Stimulated activated CD4-positive, alpha-beta T cell treated with anti-CD3 and anti-CD28 coated beads, Interleukin-1b, Interleukin-23, amount 100 ng/mL, for 24 hours (primary cell): ENCODE measurements around the gene CD180.
"Not testable (repeated sequence)": the region's sequence is repeated elsewhere in the genome, so short reads cannot be mapped to it uniquely, and the experiment has no call there.

Experiments
- DNase-seq, 4 experiments: peaks; one replicate each; pipeline ENCODE4 v3.0.0-alpha.2; 2020; ENCODE audit warnings: low read depth in 4 of 4, low spot score in 1 of 4

CD180 gene

DNA sequence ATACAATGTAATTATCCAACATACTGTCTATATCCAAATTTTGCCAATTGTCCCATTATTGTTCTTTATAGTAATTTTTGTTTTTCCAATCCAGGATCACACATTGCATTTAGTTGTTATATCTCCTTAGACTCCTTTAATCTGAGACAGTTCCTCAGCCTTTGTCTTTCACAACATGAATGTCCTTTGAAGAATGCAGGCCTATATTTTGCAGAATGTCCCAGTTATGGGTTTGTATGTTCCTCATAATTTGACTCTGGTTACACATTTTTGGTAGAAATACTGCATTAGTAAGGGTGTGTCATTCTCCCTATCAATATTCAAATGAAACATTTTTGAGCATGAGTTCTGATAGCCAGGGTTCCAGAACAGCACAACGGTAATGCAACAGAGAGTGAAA is 6.7 kb downstream of the CD180 start:
- DNase-seq, result no peak

DNA sequence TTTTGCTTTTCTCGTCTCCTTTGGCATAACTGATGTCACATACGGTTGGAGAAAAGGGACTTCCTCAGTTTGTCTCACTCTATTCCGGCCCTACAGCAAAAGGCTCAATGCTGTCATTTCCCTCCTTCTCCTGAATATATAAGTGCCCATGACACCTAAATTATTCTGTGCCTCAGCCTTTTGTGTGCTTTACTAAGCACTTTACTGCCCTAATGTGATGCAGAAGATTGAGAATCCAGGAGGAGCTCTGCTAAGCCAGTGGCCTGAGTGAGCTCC is 7.6 kb downstream of the CD180 start:
- DNase-seq, result no peak

GRCh38 chr5:67188274-67189078 is 8.1 kb downstream of the CD180 start:
- no peak for DNase-seq

DNA sequence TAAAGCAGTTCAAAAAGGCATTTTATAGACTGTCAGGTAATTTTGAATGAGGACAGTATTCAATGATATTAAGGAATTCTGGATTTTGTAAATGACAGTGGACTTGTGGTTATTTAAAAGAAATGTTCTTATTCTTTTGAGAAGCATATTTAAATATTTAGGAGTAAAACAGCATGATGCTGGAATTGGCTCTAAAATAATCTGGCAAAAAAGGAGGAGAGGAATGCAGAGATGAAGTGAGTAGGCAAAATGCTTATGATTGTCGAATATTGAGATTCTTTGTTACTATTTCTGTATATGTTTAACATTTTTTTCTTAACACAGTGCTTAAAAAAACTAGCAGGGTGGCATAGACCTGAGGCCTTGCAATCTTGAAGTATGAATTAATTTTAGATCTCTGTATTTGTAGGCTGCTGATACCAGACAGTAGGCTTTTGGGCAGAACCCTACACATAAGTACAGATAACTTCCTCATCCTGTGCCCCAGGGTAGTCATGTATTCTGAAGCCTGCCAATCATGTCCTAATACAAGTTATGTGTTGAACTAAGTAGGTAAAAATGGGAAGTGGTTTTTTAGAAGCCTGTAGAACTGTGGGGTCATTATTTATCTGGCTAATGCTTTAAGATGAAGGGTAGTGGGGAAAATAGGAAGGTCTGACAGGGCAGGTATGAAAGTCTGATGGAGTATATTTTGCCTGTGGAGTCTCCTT is 9.4 kb downstream of the CD180 start:
- no peak for DNase-seq

- DNase-seq, result no peak
Measured at GRCh38 chr5:67183859-67184258, 12.7 kb downstream of the CD180 start.

DNA sequence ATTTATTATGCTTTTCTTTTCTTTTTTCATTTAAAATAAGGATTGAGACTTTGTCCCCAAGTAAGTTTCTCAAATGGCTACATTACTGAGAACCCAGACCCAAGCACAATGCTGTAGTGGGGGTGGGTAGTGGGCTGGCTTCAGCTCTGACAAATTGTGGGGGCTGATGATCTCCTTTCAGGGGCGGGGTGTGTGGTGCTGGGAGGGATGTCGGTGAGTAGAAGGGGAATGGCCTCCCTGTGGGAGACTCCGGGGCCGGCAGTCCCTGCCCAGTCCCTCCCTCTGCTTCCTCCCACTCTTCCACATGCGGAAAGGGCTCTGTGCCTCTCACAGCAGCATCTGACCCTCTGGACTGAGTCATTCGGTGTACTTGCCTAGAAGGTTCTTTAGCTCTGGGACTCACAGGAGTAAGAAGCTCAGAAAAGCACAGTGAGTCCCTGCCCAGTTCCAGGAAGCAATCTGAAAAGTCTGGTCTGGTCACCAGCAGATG is 14.3 kb downstream of the CD180 start:
- no peak for DNase-seq

GRCh38 chr5:67181648-67182221 is 14.9 kb downstream of the CD180 start:
- no peak for DNase-seq

DNA sequence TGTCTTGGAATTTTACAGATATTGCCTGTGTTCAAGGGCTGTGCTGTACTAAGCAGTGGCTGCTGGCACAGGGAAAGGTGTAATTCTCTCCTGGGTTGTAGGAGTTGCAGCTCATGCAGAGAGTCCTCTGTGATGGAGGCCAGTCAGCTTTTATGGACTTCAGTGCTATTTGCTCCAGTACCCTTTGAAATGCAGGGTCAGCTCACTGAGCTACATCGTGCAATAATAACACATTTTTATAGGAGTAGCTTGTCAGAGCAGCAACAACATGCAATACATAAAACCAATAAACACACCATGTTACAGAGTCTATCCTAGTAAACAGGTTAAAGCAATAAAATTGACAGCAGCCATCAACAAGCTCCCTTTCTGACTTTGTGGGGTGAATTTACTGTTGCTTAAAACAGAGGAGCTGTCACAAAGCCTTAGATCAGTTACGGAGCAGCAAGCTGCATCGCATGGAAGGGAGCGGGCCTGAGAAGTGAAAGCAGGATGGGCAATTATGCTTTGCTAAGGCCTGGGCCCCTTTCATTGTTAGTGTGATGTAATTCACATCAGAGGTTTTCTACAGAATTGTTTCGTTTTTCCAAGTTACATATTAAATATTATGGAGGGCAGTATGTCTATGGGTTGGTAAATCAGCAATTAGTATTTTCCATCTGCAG is 16.8 kb downstream of the CD180 start:
- DNase-seq, result no peak

GRCh38 chr5:67178966-67179365 is 17.6 kb downstream of the CD180 start:
- DNase-seq, result no peak

DNA sequence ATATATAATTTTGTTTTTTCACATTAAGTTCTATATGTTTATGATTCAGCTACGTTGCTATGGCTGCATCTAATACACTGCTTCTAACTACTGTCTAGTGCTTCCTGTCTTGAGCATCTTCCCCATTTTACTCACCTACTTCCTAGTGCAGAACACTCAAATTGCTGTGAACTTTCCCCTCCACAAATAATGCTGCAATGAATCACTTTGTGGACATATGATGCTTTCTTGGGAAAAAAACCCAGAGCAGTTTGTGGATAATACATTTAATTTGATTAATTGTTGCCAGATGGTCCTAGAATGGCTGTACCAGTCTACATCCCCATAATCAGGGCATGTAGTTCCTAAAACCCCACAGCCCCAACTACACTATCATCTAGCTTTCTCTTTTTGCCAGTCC is 18.5 kb downstream of the CD180 start:
- DNase-seq, result no peak

GRCh38 chr5:67176936-67177335 is 19.7 kb downstream of the CD180 start:
- DNase-seq, result no peak

DNA sequence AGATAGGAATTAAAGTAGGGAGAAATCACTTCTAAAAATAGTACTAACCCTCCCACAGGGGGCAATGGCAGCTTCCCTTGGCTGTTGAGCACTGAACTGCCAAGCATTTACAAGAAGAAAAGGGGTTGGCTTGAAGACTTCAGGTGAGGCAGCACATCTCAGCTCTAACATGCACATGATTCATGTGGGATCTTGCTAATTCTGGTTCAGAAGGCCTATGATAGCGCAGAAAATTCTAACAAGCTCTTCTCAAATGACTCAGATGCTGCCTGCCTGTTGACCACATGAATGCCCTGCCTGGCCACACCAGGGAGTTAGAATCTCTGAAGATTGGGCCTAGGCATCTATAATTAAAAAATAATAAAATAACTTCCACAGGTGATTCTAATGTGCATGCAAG is 22.6 kb downstream of the CD180 start:
- DNase-seq, result no peak

GRCh38 chr5:67173351-67173750 is 23.2 kb downstream of the CD180 start:
- not testable (repeated sequence) for DNase-seq

GRCh38 chr5:67170767-67171166 is 25.8 kb downstream of the CD180 start:
- no peak for DNase-seq

GRCh38 chr5:67168069-67168468 is 28.5 kb downstream of the CD180 start:
- DNase-seq, result no peak

- peak in 3 of 4 experiments; percentile 38 to 67 (median 53) for DNase-seq
Measured at GRCh38 chr5:67166460-67167285, 29.9 kb downstream of the CD180 start.

GRCh38 chr5:67165526-67166459 is 30.8 kb downstream of the CD180 start:
- DNase-seq, result peak; percentile 50 to 71 (median 58)

DNA sequence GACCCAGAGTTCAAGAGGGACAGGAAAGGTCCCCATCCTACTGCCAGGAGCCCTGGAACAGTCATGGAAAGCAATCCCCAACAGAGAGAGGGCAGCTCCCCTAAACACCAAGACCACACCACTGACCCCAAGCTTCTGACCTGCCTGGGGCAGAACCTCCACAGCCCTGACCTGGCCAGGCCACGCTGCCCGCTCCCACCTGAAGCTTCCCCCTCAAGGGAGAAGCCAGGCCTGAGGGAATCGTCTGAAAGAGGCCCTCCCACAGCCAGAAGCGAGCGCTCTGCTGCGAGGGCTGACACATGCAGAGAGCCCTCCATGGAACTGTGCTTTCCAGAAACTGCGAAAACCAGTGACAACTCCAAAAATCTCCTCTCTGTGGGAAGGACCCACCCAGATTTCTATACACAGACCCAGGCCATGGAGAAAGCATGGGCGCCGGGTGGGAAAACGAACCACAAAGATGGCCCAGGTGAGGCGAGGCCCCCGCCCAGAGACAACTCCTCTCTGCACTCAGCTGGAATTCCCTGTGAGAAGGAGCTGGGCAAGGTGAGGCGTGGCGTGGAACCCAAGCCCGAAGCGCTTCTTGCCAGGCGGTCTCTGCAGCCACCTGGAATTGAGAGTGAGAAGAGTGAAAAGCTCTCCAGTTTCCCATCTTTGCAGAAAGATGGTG is 31.6 kb downstream of the CD180 start:
- no peak for DNase-seq

DNA sequence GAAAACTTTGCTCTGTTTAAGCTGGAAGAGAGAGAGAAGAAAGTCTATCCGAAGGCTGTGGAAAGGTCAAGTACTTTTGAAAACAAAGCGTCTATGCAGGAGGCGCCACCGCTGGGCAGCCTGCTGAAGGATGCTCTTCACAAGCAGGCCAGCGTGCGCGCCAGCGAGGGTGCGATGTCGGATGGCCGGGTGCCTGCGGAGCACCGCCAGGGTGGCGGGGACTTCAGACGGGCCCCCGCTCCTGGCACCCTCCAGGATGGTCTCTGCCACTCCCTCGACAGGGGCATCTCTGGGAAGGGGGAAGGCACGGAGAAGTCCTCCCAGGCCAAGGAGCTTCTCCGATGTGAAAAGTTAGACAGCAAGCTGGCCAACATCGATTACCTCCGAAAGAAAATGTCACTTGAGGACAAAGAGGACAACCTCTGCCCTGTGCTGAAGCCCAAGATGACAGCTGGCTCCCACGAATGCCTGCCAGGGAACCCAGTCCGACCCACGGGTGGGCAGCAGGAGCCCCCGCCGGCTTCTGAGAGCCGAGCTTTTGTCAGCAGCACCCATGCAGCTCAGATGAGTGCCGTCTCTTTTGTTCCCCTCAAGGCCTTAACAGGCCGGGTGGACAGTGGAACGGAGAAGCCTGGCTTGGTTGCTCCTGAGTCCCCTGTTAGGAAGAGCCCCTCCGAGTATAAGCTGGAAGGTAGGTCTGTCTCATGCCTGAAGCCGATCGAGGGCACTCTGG is 32.6 kb downstream of the CD180 start:
- no peak for DNase-seq
